GM12878 (cell line): ENCODE results near the gene HIVEP1.

Experiments used
- CTCF ChIP-seq, 3 experiments: IDR thresholded peaks in 2 of 3; conservative IDR thresholded peaks in 1 of 3; 2 replicates each; pipeline ENCODE4 v1.5.1; 2011; ENCODE audit warnings: low read depth in 3 of 3, low read length in 3 of 3, mild to moderate bottlenecking in 3 of 3, control low read depth in 2 of 3, moderate library complexity in 2 of 3, inconsistent platforms in 1 of 3, mixed read lengths in 1 of 3; ENCODE audit not compliant: control insufficient read depth in 2 of 3, insufficient read depth in 1 of 3; ENCODE audit errors: extremely low read depth in 1 of 3
- GABPA ChIP-seq: IDR thresholded peaks from 2 replicates; pipeline ENCODE4 v1.6.1; 2014; ENCODE audit warnings: antibody characterized with exemption, low read depth, mild to moderate bottlenecking, inconsistent platforms
- POLR2A ChIP-seq: IDR thresholded peaks from 2 replicates; pipeline ENCODE4 v1.6.1; 2011; ENCODE audit warnings: low read depth, mild to moderate bottlenecking, low read length

GRCh38 chr6:11977738-11978137 lies 34.4 kb upstream of the HIVEP1 start:
- no peak for TF ChIP-seq CTCF (IDR thresholded peaks at IDR 0.05 in 2 of 3, conservative IDR thresholded peaks at IDR 0.05 in 1 of 3; ENCODE audit: control insufficient read depth in 2 of 3, extremely low read depth in 1 of 3, insufficient read depth in 1 of 3, low read depth in 3 of 3, low read length in 3 of 3)
- TF ChIP-seq POLR2A = no peak
- no peak for TF ChIP-seq GABPA
